Measurements from ENCODE around the gene CPNE1. TPM values are rescaled to one million over a fixed set of nuclear protein-coding genes. Genes with fewer than 3 reads are reported as not detected.
"Not testable (repeated sequence)": the region's sequence is repeated elsewhere in the genome, so short reads cannot be mapped to it uniquely, and the experiment has no call there.

CPNE1 gene
- total RNA-seq, result 100 to 1,000 TPM; 308 to 324 TPM

DNA sequence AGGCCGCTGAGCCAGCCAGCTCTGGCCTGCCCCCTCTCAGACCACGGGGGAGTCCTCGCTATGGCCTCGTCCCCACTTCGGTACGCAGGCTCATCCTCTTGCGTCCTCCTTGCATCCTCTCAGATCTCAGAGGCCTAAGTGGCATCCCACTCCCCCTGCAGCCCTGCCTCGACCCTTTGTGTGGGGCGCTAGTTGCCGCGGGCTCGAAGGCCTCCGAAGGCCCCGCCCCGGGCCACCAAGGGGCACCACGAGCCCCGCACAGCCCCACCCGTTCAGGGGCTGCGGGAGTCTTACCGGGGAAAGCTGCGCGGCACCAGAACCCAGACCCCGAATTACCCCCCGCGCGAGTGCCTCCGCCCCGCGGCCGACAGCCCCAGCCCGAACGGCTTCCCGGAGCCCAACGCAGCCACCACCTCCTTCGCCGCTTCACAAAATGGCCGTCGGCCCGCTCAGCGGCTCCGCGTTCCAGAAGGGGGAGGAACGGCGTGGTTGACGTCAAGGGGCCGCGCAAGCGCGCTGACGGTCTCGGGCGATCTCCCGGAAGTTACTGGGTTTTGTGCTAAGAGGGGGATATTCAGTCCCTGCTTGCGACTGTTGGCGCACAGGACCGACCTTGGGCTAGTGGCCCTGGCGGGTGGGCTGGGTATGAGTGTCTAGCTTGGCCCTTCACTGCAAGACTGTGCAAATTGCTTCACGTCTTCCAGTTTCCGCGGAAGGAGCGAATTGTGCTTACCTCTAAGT, at the start of gene CPNE1, which contains the start of gene RBM12:
Gene CPNE1 (minus strand): TSS at position 435 of the 741 bp plus-strand sequence. CDS start 31,977 bp downstream, outside the sequence.
Gene RBM12 (minus strand): TSS at position 435 of the 741 bp plus-strand sequence. CDS start 9,578 bp downstream, outside the sequence.
- ChIA-PET POLR2A (interaction anchor here (0.8 to 9.1 kb wide), 26 partner anchors 9 to 941 kb away, joined by 3 to 163 read pairs (median 10); partner anchors contain the start of genes CEP250, EIF6, ERGIC3 and NFS1), CTCF (interaction anchor here (0.5 to 4.8 kb wide), 4 partner anchors 19 to 290 kb away, joined by 3 to 49 read pairs (median 8); partner anchors contain the start of gene SCAND1)
- H3K27me3 Mint-ChIP-seq, result no peaks in the 10 kb centered on the region
- DNase-seq, result peak; percentile 94
- H3K36me3 Mint-ChIP-seq (ENCODE audit: low read depth), result peaks cover 45% of the 10 kb centered on the region
- peaks cover 31% of the 10 kb centered on the region for H3K4me1 Mint-ChIP-seq (ENCODE audit: low read depth)
- TF ChIP-seq CTCF (IDR thresholded peaks at IDR 0.05), result no peak
- peak within 1 kb of the TSS; percentile 99 for H3K27ac Mint-ChIP-seq
- intact Hi-C loops (cut with micrococcal nuclease), result loop anchor here (5.0 kb wide), 2 partner anchors 47 to 73 kb away; partner anchors contain the start of gene SPAG4
- H3K9me3 Mint-ChIP-seq, result no peaks in the 10 kb centered on the region
- ATAC-seq, result peak; percentile 75
- H3K4me3 Mint-ChIP-seq, result peak within 1 kb of the TSS; percentile 93

DNA sequence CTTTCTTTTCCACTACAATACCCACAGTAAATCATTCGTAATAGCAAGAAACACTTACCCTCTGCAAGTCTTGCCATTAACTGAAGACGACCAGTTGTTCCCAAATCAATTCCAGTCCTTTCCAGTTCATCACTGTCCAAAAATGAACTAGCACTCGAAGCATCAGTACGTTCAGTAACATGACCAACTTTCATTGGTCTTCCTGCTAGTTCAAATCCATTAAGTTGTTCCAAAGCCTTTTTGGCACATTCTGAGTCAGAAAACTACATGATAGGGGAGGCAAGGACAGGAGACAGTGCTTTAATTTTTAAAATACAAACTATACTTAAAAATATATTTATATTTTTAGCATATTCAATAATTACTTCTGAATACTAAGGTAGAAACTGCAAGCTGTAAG, 49.4 kb upstream of the CPNE1 start:
- ChIA-PET CTCF (interaction anchor here (1.3 to 1.8 kb wide), 2 partner anchors 10 to 17 kb away, joined by 3 to 6 read pairs; no protein-coding TSS in a partner anchor), POLR2A (interaction anchor here (0.8 to 36.9 kb wide), 3 partner anchors 2 to 45 kb away, joined by 3 to 1214 read pairs (median 1214); partner anchors contain the start of genes NFS1, RBM39 and ROMO1)
- Mint-ChIP-seq H3K9me3 (no peaks in the 10 kb centered on the region), H3K27ac (peak overlapping the region; percentile 7), H3K27me3 (no peaks in the 10 kb centered on the region), H3K4me3 (no peak overlapping the region), H3K4me1 (ENCODE audit: low read depth) (peaks cover 64% of the 10 kb centered on the region), H3K36me3 (ENCODE audit: low read depth) (peaks cover 73% of the 10 kb centered on the region)
- TF ChIP-seq CTCF (IDR thresholded peaks at IDR 0.05), result no peak
- intact Hi-C loops (cut with micrococcal nuclease), result no loop called here
- DNase-seq (no peak), ATAC-seq (no peak)

- H3K27me3 Mint-ChIP-seq; ATAC-seq; DNase-seq; H3K9me3 Mint-ChIP-seq; intact Hi-C loops (cut with micrococcal nuclease): not testable (repeated sequence)
- POLR2A ChIA-PET, result interaction anchor here (0.7 to 36.9 kb wide), 3 partner anchors 3 to 44 kb away, joined by 4 to 1214 read pairs (median 1214); partner anchors contain the start of genes NFS1, RBM39 and ROMO1
- H3K27ac Mint-ChIP-seq, result peak overlapping the region; percentile 64
- H3K4me3 Mint-ChIP-seq, result peak overlapping the region; percentile 17
- peaks cover 66% of the 10 kb centered on the region for H3K4me1 Mint-ChIP-seq (ENCODE audit: low read depth)
- peaks cover 73% of the 10 kb centered on the region for H3K36me3 Mint-ChIP-seq (ENCODE audit: low read depth)
- CTCF ChIA-PET, result interaction anchor here (1.0 to 1.3 kb wide), 2 partner anchors 11 to 18 kb away, joined by 3 read pairs; no protein-coding TSS in a partner anchor
Observed at GRCh38 chr20:35713120-35713519, 48.4 kb upstream of the CPNE1 start.

GRCh38 chr20:35711588-35712209, 47.0 kb upstream of the CPNE1 start:
- Mint-ChIP-seq H3K27ac (peak overlapping the region; percentile 90), H3K4me1 (ENCODE audit: low read depth) (peaks cover 63% of the 10 kb centered on the region), H3K36me3 (ENCODE audit: low read depth) (peaks cover 73% of the 10 kb centered on the region), H3K4me3 (peak overlapping the region; percentile 44), H3K9me3 (no peaks in the 10 kb centered on the region), H3K27me3 (no peaks in the 10 kb centered on the region)
- CTCF ChIA-PET, result interaction anchor here (1.2 to 1.8 kb wide), 4 partner anchors 8 to 110 kb away, joined by 3 to 6 read pairs (median 5); partner anchors contain the start of gene RBM39
- intact Hi-C loops (cut with micrococcal nuclease), result no loop called here
- ATAC-seq, result peak; percentile 76
- no peak for TF ChIP-seq CTCF (IDR thresholded peaks at IDR 0.05)
- POLR2A ChIA-PET, result interaction anchor here (1.2 to 36.9 kb wide), 4 partner anchors 4 to 131 kb away, joined by 3 to 1214 read pairs (median 612); partner anchors contain the start of genes CPNE1, NFS1, RBM12 and RBM39
- DNase-seq, result no peak

All from activated CD8-positive, alpha-beta T cell treated with anti-CD3 and anti-CD28 coated beads for 36 hours (primary cell).